Suprapubic skin (tissue), 4 donors: ENCODE results near the gene RUFY3. TPM values are rescaled to one million over a fixed set of nuclear protein-coding genes. Genes with fewer than 3 reads are reported as not detected.
"Not testable (repeated sequence)": the region's sequence is repeated elsewhere in the genome, so short reads cannot be mapped to it uniquely, and the experiment has no call there.

Experiments
- DNase-seq, 2 donors: peaks; one replicate each; pipeline ENCODE4 v3.0.0-alpha.2; 2019; ENCODE audit warnings: low spot score in 2 of 2
- H3K27ac ChIP-seq: fragments of 200-600 bp; sonication (generic); one replicate; pipeline ENCODE4 v1.5.1; 2019
- H3K27me3 ChIP-seq: fragments of 200-600 bp; sonication (generic); one replicate; pipeline ENCODE4 v1.5.1; 2019
- H3K36me3 ChIP-seq: fragments of 200-600 bp; sonication (generic); one replicate; pipeline ENCODE4 v1.5.1; 2019
- H3K4me1 ChIP-seq: fragments of 200-600 bp; sonication (generic); one replicate; pipeline ENCODE4 v1.5.1; 2019
- H3K4me3 ChIP-seq: fragments of 200-600 bp; sonication (generic); one replicate; pipeline ENCODE4 v1.5.1; 2019; ENCODE audit warnings: mild to moderate bottlenecking
- H3K9me3 ChIP-seq: fragments of 200-600 bp; sonication (generic); one replicate; pipeline ENCODE4 v1.5.1; 2019
- EP300 ChIP-seq: sonication (generic); formaldehyde crosslinking; IDR thresholded peaks from one replicate; pipeline ENCODE4 v1.6.1; 2017; ENCODE audit warnings: antibody characterized with exemption
- POLR2A ChIP-seq, 2 donors: fragments of 450-650 bp; IDR thresholded peaks; one replicate each; pipeline ENCODE4 v1.6.1; 2017; ENCODE audit warnings: antibody characterized with exemption in 2 of 2, mild to moderate bottlenecking in 2 of 2, moderate library complexity in 2 of 2
- POLR2AphosphoS5 ChIP-seq, 3 donors: sonication (generic); formaldehyde crosslinking; IDR thresholded peaks; one replicate each; pipeline ENCODE4 v1.6.1; 2017; ENCODE audit warnings: antibody characterized with exemption in 3 of 3
- WGBS: methylation state at CpG from one replicate; pipeline ENCODE4 v1.1.5; 2018; 5-methylcytosine and 5-hydroxymethylcytosine counted together
- total RNA-seq, 4 donors: library from RNA; depleted of rRNA; stranded (reverse); fragments of >200 nt; gene quantifications; one replicate each; pipeline ENCODE4 v1.1.0, GENCODE V29; 2016
- TF ChIP-seq, protein P1 (sequence below), 2 donors: fragments of 200-600 bp in 1 of 2; fragments of 450-650 bp in 1 of 2; sonication (generic) in 1 of 2; IDR thresholded peaks; one replicate each; pipeline ENCODE4 v1.5.1; 2016 to 2019; ENCODE audit warnings: antibody characterized with exemption in 2 of 2, mild to moderate bottlenecking in 1 of 2, moderate library complexity in 1 of 2

RUFY3 gene
- total RNA-seq, 4 donors from 2014 or later = 53.2 to 155 (median 68.1) TPM

DNA sequence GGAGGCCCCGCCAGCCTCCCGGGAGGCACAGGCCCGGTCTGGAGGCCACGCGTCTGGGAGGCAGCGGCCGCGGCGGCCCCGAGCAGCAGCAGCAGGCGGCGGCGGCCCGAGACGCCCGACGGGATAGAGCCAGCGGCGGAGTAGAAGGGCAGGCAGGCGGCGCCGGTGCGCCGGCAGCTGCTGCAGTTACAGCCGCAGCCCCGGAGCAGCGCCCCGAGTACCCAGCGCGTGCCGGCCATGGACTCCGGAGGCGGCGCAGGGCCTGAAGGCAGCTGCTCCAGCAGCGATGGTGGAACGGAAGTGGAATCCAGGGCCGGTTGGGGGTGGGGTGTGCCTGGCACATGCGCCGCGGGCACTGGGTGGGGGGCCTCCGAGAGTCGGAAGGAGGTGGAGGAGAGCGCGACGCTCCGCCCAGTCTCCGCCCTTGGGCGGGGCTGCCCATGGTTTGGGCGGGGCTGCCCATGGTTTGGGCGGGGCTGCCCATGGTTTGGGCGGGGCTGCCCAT is 117.9 kb downstream of the RUFY3 start, which contains the start of gene GRSF1:
Gene GRSF1 (minus strand): TSS at position 302 of the 505 bp plus-strand sequence. CDS start 63 bp downstream, at position 239.
- Histone ChIP-seq H3K4me3 (peak within 1 kb of the TSS; percentile 100), H3K36me3 (peaks cover 6% of the 10 kb centered on the region), H3K4me1 (peaks cover 29% of the 10 kb centered on the region), H3K27ac (peak within 1 kb of the TSS; percentile 99), H3K9me3 (no peaks in the 10 kb centered on the region), H3K27me3 (no peaks in the 10 kb centered on the region)
- TF ChIP-seq POLR2A (IDR thresholded peaks at IDR 0.05) (peak; percentile 20 to 42), EP300 (no peak), POLR2AphosphoS5 (IDR thresholded peaks at IDR 0.05) (peak in 2 of 3 donors; percentile 28 to 36)
- TF ChIP-seq, protein P1, sequence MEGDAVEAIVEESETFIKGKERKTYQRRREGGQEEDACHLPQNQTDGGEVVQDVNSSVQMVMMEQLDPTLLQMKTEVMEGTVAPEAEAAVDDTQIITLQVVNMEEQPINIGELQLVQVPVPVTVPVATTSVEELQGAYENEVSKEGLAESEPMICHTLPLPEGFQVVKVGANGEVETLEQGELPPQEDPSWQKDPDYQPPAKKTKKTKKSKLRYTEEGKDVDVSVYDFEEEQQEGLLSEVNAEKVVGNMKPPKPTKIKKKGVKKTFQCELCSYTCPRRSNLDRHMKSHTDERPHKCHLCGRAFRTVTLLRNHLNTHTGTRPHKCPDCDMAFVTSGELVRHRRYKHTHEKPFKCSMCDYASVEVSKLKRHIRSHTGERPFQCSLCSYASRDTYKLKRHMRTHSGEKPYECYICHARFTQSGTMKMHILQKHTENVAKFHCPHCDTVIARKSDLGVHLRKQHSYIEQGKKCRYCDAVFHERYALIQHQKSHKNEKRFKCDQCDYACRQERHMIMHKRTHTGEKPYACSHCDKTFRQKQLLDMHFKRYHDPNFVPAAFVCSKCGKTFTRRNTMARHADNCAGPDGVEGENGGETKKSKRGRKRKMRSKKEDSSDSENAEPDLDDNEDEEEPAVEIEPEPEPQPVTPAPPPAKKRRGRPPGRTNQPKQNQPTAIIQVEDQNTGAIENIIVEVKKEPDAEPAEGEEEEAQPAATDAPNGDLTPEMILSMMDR (IDR thresholded peaks at IDR 0.05) = peak in 1 of 2 donors; percentile 14
- DNase-seq = peak; percentile 96 to 97
- no CpG with 5 or more reads among the region's 51 CpGs for WGBS

DNA sequence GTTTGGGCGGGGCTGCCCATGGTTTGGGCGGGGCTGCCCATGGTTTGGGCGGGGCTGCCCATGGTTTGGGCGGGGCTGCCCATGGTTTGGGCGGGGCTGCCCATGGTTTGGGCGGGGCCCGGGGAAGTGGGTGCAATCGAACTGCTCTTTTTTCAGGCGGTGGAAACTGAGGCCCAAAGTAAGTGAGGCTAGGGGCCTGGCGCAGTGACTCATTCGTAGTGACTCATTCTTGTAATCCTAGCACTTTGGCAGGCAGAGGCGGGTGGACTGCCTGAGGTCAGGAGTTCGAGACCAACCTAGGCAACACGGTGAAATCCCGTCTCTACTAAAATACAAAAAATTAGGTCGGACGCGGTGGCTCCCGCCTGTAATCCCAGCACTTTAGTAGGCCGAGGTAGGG is 118.4 kb downstream of the RUFY3 start:
- not testable (repeated sequence) for H3K27me3 ChIP-seq, H3K36me3 ChIP-seq, H3K9me3 ChIP-seq, H3K27ac ChIP-seq
- Histone ChIP-seq H3K4me3 (peak overlapping the region; percentile 100), H3K4me1 (peaks cover 29% of the 10 kb centered on the region)
- peak in 1 of 3 donors; percentile 10 for TF ChIP-seq POLR2AphosphoS5 (IDR thresholded peaks at IDR 0.05)
- 81% methylated on average over 10 of the region's 20 CpGs for WGBS
- peak; percentile 82 to 83 for DNase-seq

DNA sequence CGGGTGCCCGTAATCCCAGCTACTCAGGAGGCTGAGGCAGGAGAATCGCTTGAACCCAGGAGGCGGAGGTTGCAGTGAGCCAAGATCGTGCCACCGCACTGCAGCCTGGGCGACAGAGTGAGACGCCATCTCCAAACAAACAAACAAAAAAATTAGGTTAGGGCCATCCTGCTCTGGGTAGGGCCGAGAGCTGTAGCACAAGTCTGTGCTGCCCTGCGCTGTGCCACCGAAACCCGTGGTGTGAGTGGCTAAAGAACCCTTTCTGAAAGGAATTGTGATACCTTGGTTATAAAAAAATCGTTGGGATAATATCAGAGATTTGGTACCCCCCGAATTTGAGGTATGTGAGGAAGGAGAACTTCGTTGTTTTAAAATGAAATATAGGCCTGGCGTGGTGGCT is 118.9 kb downstream of the RUFY3 start:
- H3K9me3 ChIP-seq, H3K36me3 ChIP-seq, H3K4me3 ChIP-seq, H3K27me3 ChIP-seq, H3K27ac ChIP-seq, DNase-seq: not testable (repeated sequence)
- H3K4me1 ChIP-seq = peaks cover 29% of the 10 kb centered on the region
- 90% methylated on average over 16 of the region's 16 CpGs for WGBS

DNA sequence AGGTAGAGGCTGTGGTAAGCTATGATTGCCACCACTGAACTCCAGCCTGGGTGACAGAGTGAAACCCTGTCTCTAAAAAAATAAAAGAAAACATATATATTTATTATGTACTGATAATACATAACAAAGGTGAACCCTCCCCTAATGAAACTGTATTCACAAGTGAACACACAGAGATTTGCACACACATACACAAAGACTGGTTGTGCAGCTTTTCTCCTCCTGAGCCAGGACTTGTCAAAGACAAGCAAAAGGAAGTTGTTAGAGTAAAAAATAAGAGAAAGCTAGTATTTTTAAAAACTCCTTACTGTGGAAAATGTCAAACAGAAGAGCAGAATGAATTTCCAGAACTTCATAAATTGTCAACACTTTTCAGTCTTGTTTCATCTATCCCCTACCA is 119.4 kb downstream of the RUFY3 start:
- Histone ChIP-seq H3K27me3 (no peaks in the 10 kb centered on the region), H3K4me3 (no peak overlapping the region), H3K36me3 (no peaks in the 10 kb centered on the region), H3K9me3 (no peaks in the 10 kb centered on the region), H3K27ac (peak overlapping the region; percentile 8), H3K4me1 (peaks cover 24% of the 10 kb centered on the region)
- DNase-seq = no peak
- TF ChIP-seq EP300 = no peak
- no peak for TF ChIP-seq POLR2AphosphoS5 (IDR thresholded peaks at IDR 0.05)
- TF ChIP-seq, protein P1 (IDR thresholded peaks at IDR 0.05) = no peak
- TF ChIP-seq POLR2A (IDR thresholded peaks at IDR 0.05) = no peak

DNA sequence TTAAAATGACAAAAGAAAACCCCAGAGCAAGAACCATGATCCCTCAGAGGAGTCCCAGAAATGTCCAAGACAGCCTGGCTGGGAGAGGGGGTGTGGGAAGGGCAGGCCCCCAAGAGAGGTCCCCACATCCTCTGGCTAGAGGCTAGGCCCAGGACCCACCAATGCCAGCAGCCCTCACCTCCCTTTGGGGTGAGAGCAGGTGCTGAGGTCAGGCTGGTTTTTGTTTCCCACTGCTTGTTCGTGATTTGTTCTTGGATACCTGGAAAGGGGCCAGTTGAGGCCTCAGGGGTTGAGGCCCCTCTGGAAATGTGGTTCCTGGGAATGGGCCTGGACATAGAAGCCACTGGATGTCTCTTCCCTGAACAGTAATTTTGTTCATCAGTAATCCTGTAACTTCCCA is 120.2 kb downstream of the RUFY3 start:
- Histone ChIP-seq H3K4me3 (no peak overlapping the region), H3K4me1 (peaks cover 16% of the 10 kb centered on the region), H3K9me3 (no peaks in the 10 kb centered on the region), H3K27ac (no peak overlapping the region), H3K27me3 (no peaks in the 10 kb centered on the region), H3K36me3 (no peaks in the 10 kb centered on the region)
- DNase-seq = no peak
- WGBS = 42% methylated on average over 1 of the region's 1 CpG
- TF ChIP-seq POLR2A (IDR thresholded peaks at IDR 0.05) = no peak
- TF ChIP-seq POLR2AphosphoS5 (IDR thresholded peaks at IDR 0.05) = no peak
- TF ChIP-seq EP300 = no peak
- TF ChIP-seq, protein P1 (IDR thresholded peaks at IDR 0.05) = no peak

DNA sequence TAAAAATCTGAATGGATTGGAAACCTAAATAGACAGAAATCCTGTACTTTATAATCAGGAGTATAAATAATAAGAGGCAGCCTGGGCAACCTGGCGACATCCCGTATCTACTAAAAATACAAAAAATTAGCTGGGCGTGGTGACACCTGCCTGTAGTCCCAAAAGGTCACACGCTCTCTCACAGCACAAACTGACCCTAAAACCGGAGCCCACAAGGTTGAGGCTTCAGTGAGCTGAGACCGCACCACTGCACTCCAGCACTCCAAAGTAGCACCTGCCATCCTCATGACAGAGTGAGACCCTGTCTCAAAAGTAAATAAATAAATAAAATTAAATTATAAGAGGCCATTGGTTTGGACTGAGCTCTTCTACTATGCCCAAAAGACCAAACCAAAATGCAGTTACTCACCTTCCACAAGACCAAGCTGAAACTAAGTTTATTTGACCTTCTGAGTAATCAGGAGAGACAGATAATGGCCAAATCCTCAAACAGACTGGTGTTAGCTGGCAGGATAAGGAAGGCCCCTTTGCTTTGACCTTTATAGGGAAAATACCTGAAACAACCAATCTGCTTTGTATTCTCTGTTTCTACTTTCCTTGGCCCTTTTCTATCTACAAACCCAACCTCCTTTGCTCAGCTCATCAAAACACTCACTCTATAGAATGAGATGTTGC is 121.1 kb downstream of the RUFY3 start:
- TF ChIP-seq, protein P1 (IDR thresholded peaks at IDR 0.05) = no peak
- no peak for TF ChIP-seq POLR2AphosphoS5 (IDR thresholded peaks at IDR 0.05)
- no peak for TF ChIP-seq EP300
- TF ChIP-seq POLR2A (IDR thresholded peaks at IDR 0.05) = no peak
- 87% methylated on average over 6 of the region's 6 CpGs for WGBS
- Histone ChIP-seq H3K27ac (no peak overlapping the region), H3K27me3 (no peaks in the 10 kb centered on the region), H3K36me3 (no peaks in the 10 kb centered on the region), H3K9me3 (no peaks in the 10 kb centered on the region), H3K4me1 (peaks cover 8% of the 10 kb centered on the region), H3K4me3 (no peak overlapping the region)
- no peak for DNase-seq
